GM12875 (cell line): ENCODE results near the gene GZMM.

ENCODE experiments used
- H3K4me3 ChIP-seq: one replicate; pipeline ENCODE4 v1.5.1; 2011; ENCODE audit warnings: low read depth, low read length, control low read depth
- TF ChIP-seq, protein P1 (sequence below): IDR thresholded peaks from 2 replicates; pipeline ENCODE4 v1.5.1; 2011; ENCODE audit warnings: low read depth, mild to moderate bottlenecking, control low read depth, inconsistent platforms, low read length, moderate library complexity, borderline replicate concordance; ENCODE audit not compliant: insufficient read depth

The GZMM gene

DNA sequence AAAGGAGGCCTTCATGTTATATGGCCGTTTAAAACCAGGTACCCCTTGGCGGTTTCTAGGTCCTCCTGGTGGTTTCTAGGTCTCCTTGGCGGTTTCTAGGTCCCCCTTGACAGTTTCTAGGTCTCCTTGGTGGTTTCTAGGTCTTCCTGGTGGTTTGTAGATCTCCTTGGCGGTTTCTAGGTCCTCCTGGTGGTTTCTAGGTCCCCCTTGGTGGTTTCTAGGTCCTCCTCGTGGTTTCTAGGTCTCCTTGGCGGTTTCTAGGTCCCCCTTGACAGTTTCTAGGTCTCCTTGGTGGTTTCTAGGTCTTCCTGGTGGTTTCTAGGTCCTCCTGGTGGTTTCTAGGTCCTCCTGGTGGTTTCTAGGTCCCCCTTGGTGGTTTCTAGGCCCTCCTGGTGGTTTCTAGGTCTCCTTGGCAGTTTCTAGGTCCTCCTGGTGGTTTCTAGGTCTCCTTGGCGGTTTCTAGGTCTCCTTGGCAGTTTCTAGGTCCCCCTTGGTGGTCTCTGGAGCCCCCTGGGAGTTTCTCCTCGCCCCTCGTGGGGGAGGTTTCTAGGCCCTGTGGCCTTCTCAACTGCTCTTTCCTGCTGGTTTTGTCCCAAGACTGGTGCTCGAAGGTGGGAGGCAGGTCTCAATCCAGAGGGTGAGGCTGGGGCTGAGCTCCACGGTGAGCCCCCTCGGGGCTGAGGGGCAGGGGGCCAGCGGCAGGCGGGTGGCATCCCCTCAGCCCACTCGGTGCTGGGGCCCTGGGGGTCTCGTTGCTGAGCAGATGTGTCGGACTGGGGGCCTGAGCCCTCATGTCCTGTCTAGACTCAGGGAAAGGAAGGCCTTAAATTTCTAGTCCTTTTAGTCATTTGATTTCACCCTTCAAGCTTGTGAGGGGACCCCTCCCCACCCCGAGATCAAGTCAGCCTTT, 53.8 kb downstream of the GZMM start:
- H3K4me3 ChIP-seq = no peak overlapping the region
- TF ChIP-seq, protein P1, sequence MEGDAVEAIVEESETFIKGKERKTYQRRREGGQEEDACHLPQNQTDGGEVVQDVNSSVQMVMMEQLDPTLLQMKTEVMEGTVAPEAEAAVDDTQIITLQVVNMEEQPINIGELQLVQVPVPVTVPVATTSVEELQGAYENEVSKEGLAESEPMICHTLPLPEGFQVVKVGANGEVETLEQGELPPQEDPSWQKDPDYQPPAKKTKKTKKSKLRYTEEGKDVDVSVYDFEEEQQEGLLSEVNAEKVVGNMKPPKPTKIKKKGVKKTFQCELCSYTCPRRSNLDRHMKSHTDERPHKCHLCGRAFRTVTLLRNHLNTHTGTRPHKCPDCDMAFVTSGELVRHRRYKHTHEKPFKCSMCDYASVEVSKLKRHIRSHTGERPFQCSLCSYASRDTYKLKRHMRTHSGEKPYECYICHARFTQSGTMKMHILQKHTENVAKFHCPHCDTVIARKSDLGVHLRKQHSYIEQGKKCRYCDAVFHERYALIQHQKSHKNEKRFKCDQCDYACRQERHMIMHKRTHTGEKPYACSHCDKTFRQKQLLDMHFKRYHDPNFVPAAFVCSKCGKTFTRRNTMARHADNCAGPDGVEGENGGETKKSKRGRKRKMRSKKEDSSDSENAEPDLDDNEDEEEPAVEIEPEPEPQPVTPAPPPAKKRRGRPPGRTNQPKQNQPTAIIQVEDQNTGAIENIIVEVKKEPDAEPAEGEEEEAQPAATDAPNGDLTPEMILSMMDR = no peak
